ENCODE results near the gene TPK1.

- no peak for TF ChIP-seq POLR2A (IDR thresholded peaks at IDR 0.05; ENCODE audit: low read depth, low read length)
- TF ChIP-seq POLR2AphosphoS5 (IDR thresholded peaks at IDR 0.05; ENCODE audit: low read depth, low read length), result no peak
- TF ChIP-seq TAF1 (IDR thresholded peaks at IDR 0.05; ENCODE audit: borderline replicate concordance, low read depth, low read length), result no peak
Observed at GRCh38 chr7:144468990-144469732, 366.7 kb downstream of the TPK1 start.

All from GM12892 (cell line).